Left hindlimb (tissue), 1 donor: Measurements from ENCODE around the gene CDC37.

Experiments used
- DNase-seq: peaks from one replicate; pipeline ENCODE4 v3.0.0-alpha.2; 2018

CDC37 gene

DNA sequence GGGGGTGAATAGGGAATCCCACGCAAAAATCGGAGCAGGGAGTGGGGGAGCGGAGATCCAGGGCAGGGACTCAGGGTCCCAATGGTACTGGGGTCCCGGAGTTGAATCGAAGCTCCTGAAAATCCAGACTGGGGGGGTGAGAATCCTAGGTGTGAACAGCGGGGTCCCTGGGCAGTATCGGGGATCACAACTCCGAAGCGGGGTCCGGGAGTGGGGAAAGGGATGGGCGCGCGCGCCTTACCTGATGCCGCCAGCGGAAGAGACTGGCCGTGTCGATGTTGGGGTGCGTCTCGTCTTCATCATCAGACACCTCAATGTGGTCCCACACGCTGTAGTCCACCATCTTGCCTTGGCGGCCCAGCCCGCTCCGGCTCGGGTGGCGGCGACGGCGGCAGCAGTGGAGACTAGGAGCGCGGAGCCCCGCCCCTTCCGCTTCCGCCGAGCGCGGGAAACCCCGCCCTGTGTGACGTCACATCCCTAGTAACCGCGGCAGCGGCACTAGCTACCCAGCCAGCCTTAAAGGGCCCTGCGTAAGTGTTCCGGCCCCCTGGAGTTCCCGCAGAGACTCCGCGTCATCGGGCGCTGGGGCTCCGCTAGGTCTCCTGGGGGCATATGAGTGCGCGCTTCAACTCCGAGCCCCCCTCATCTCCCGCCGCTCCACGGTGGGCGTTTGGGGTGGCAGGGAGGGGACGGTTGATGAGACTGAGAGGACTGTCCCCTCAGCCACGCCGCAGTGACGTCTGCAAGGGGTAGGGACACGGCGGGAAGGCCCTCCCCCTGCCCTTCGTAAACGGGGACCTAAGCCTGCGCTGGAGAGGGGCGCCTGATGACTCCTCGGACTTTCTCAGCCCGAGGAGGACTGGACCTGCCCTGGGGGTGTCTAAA is at the start of gene CDC37:
CDC37 (minus strand) TSS at position 406 of the 885 bp plus-strand sequence; CDS start at position 343, 63 bp downstream.
- DNase-seq, result peak; percentile 98

- no peak for DNase-seq
Measured at GRCh38 chr19:10450853-10451609, 47.7 kb upstream of the CDC37 start.

GRCh38 chr19:10450191-10450852 is 47.0 kb upstream of the CDC37 start:
- no peak for DNase-seq

DNA sequence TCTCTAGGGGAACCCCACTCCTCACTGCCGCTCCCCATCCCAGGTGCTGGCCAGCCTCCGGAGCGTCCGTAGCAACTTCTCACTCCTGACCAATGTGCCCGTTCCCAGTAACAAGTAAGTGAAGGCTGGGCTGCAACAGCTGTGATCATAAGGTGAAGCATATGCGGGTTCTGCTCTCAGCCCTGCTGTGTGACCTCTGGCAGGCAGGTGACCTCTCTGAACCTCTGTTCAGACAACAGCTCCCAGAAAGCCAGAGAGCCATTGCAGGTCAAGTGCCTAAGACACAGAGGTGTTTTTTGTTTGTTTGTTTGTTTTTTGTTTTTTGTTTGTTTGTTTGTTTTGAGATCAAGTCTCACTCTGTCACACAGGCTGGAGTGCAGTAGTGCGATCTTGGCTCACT is 45.7 kb upstream of the CDC37 start:
- no peak for DNase-seq

DNA sequence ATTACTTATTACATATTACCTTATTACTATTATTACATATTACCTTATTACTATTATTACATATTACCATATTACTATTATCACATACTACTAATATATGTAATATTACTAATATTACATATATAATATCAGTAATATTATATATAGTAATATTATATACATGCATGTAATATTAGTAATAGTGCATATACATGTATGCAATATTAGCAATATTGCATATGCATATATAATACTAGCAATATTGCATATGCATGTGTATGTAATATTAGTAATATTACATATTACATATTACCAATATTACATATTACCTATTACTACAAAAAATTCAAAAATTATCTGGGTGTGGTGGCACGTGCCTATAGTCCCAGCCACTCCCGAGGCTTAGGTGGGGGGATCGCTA is 39.4 kb upstream of the CDC37 start:
- no peak for DNase-seq

GRCh38 chr19:10439588-10439987 is 36.2 kb upstream of the CDC37 start:
- no peak for DNase-seq

- DNase-seq, result no peak
Measured at GRCh38 chr19:10433131-10433536, 29.8 kb upstream of the CDC37 start.

GRCh38 chr19:10432736-10433130 is 29.4 kb upstream of the CDC37 start:
- no peak for DNase-seq

- no peak for DNase-seq
Measured at GRCh38 chr19:10431943-10432735, 28.8 kb upstream of the CDC37 start.

GRCh38 chr19:10431254-10431942 is 28.1 kb upstream of the CDC37 start:
- no peak for DNase-seq

GRCh38 chr19:10430505-10431253 is 27.3 kb upstream of the CDC37 start:
- no peak for DNase-seq

DNA sequence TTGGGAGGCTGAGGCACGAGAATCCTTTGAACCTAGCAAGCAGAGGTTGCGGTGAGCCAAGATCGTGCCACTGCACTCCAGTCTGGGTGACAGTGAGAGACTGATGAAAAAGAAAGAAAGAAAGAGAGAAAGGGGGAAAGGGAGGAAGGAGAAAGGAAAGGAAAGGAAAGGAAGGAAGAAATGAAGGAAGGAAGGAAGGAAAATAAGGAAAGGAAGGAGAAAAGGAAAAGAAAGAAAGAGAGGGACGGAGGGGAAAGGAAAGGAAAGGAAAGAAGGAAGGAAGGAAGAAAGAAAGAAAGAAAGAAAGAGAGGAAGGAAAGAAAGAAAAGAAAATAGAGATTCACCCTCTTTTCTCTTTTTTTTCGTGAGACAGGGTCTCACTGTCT is 25.6 kb upstream of the CDC37 start:
- no peak for DNase-seq

- DNase-seq, result no peak
Measured at GRCh38 chr19:10427169-10427568, 23.8 kb upstream of the CDC37 start.

- DNase-seq, result peak; percentile 78
Measured at GRCh38 chr19:10424011-10424637, 20.8 kb upstream of the CDC37 start.

- DNase-seq, result no peak
Measured at GRCh38 chr19:10422846-10423245, 19.5 kb upstream of the CDC37 start.

GRCh38 chr19:10422046-10422461 is 18.7 kb upstream of the CDC37 start:
- DNase-seq, result no peak

- no peak for DNase-seq
Measured at GRCh38 chr19:10421240-10422045, 18.1 kb upstream of the CDC37 start.

GRCh38 chr19:10420444-10421239 is 17.3 kb upstream of the CDC37 start, which contains the start of gene PDE4A:
PDE4A (plus strand) TSS chr19:10420538; CDS start chr19:10420765, 227 bp downstream.
- DNase-seq, result no peak
